Body of pancreas (tissue), 4 donors: ENCODE data around the gene THBS3.

Source experiments
- CTCF ChIP-seq, 7 experiments: fragments of 450-650 bp in 4 of 7; fragments of 200-600 bp in 3 of 7; sonication (generic) in 3 of 7; IDR thresholded peaks; one replicate each; pipeline ENCODE4 v1.5.1; 2016 to 2019; ENCODE audit warnings: antibody characterized with exemption in 7 of 7
- POLR2A ChIP-seq, 3 donors: fragments of 450-650 bp; IDR thresholded peaks; one replicate each; pipeline ENCODE4 v1.6.1; 2016; ENCODE audit warnings: antibody characterized with exemption in 3 of 3, mild to moderate bottlenecking in 2 of 3

GRCh38 chr1:155176544-155177071 lies 31.1 kb downstream of the THBS3 start:
- peak; percentile 84 to 96 (median 92) for TF ChIP-seq CTCF (IDR thresholded peaks at IDR 0.05)
- TF ChIP-seq POLR2A (IDR thresholded peaks at IDR 0.05) = no peak
